ENCODE results near the gene MBD4. TPM values are rescaled to one million over a fixed set of nuclear protein-coding genes. Genes with fewer than 3 reads are reported as not detected.

MBD4 gene
- total RNA-seq, 1 donor from 2014 or later = 22.8 TPM

- no peaks in the 10 kb centered on the region for H3K36me3 Mint-ChIP-seq (ENCODE audit: low read depth, unreplicated experiment)
- Histone ChIP-seq H3K79me2 (ENCODE audit: insufficient read depth, low read length) (no peaks in the 10 kb centered on the region), H2AFZ (ENCODE audit: low read depth, low read length) (no peak overlapping the region), H3K9ac (ENCODE audit: low read length) (no peak overlapping the region), H3K27ac (ENCODE audit: low read depth, low read length) (no peak overlapping the region), H3K27me3 (ENCODE audit: insufficient read depth, low read length) (peaks cover 6% of the 10 kb centered on the region), H3K4me3 (ENCODE audit: insufficient read depth, low read depth, low read length) (no peak overlapping the region), H3K4me2 (ENCODE audit: low read length) (no peak overlapping the region), H3K4me1 (ENCODE audit: insufficient read depth, low read length) (peaks cover 10% of the 10 kb centered on the region), H3K36me3 (ENCODE audit: insufficient read depth, low read length) (no peaks in the 10 kb centered on the region), H3K9me3 (ENCODE audit: insufficient read depth, low read depth, low read length) (no peaks in the 10 kb centered on the region), H4K20me1 (ENCODE audit: insufficient read depth, low read length) (no peaks in the 10 kb centered on the region)
- TF ChIP-seq EZH2 (IDR thresholded peaks at IDR 0.05; ENCODE audit: insufficient read depth, low read length) = no peak
- no peak for TF ChIP-seq CTCF (IDR thresholded peaks at IDR 0.05; ENCODE audit: insufficient read depth, low read depth, low read length)
- H3K4me3 Mint-ChIP-seq (ENCODE audit: unreplicated experiment) = no peak overlapping the region
- peaks cover 15% of the 10 kb centered on the region for H3K4me1 Mint-ChIP-seq (ENCODE audit: low read depth, unreplicated experiment)
- H3K9me3 Mint-ChIP-seq (ENCODE audit: unreplicated experiment) = no peaks in the 10 kb centered on the region
- no peak for DNase-seq (ENCODE audit: low read depth)
- H3K27ac Mint-ChIP-seq (ENCODE audit: unreplicated experiment) = no peak overlapping the region
- no peak for FAIRE-seq
- peaks cover 5% of the 10 kb centered on the region for H3K27me3 Mint-ChIP-seq (ENCODE audit: low read depth, unreplicated experiment)
These were observed 14.1 kb downstream of the MBD4 start for GRCh38 chr3:129425619-129426018.

- TF ChIP-seq CTCF (IDR thresholded peaks at IDR 0.05; ENCODE audit: insufficient read depth, low read depth, low read length) (no peak), EZH2 (IDR thresholded peaks at IDR 0.05; ENCODE audit: insufficient read depth, low read length) (no peak)
- Histone ChIP-seq H3K79me2 (ENCODE audit: insufficient read depth, low read length) (no peaks in the 10 kb centered on the region), H3K9me3 (ENCODE audit: insufficient read depth, low read depth, low read length) (no peaks in the 10 kb centered on the region), H3K4me2 (ENCODE audit: low read length) (no peak overlapping the region), H4K20me1 (ENCODE audit: insufficient read depth, low read length) (no peaks in the 10 kb centered on the region), H3K9ac (ENCODE audit: low read length) (no peak overlapping the region), H3K27me3 (ENCODE audit: insufficient read depth, low read length) (peaks cover 6% of the 10 kb centered on the region), H3K36me3 (ENCODE audit: insufficient read depth, low read length) (no peaks in the 10 kb centered on the region), H3K27ac (ENCODE audit: low read depth, low read length) (no peak overlapping the region), H3K4me3 (ENCODE audit: insufficient read depth, low read depth, low read length) (no peak overlapping the region), H3K4me1 (ENCODE audit: insufficient read depth, low read length) (peaks cover 10% of the 10 kb centered on the region), H2AFZ (ENCODE audit: low read depth, low read length) (no peak overlapping the region)
- no peaks in the 10 kb centered on the region for H3K9me3 Mint-ChIP-seq (ENCODE audit: unreplicated experiment)
- FAIRE-seq (no peak), DNase-seq (ENCODE audit: low read depth) (no peak)
- no peak overlapping the region for H3K27ac Mint-ChIP-seq (ENCODE audit: unreplicated experiment)
- no peaks in the 10 kb centered on the region for H3K36me3 Mint-ChIP-seq (ENCODE audit: low read depth, unreplicated experiment)
- H3K27me3 Mint-ChIP-seq (ENCODE audit: low read depth, unreplicated experiment) = peaks cover 5% of the 10 kb centered on the region
- no peak overlapping the region for H3K4me3 Mint-ChIP-seq (ENCODE audit: unreplicated experiment)
- H3K4me1 Mint-ChIP-seq (ENCODE audit: low read depth, unreplicated experiment) = peaks cover 15% of the 10 kb centered on the region
These were observed 14.5 kb downstream of the MBD4 start for GRCh38 chr3:129425213-129425612.

- H3K27ac Mint-ChIP-seq (ENCODE audit: unreplicated experiment) = peak overlapping the region; percentile 10
- no peak for DNase-seq (ENCODE audit: low read depth)
These were observed 15.4 kb downstream of the MBD4 start for GRCh38 chr3:129424185-129424841.

More at GRCh38 chr3:129424185-129424841, 15.4 kb downstream of the MBD4 start:
- Histone ChIP-seq H3K27ac (ENCODE audit: low read depth, low read length) (no peak overlapping the region), H3K9me3 (ENCODE audit: insufficient read depth, low read depth, low read length) (no peaks in the 10 kb centered on the region), H3K27me3 (ENCODE audit: insufficient read depth, low read length) (peaks cover 6% of the 10 kb centered on the region), H3K4me3 (ENCODE audit: insufficient read depth, low read depth, low read length) (no peak overlapping the region), H3K79me2 (ENCODE audit: insufficient read depth, low read length) (no peaks in the 10 kb centered on the region), H3K36me3 (ENCODE audit: insufficient read depth, low read length) (no peaks in the 10 kb centered on the region), H2AFZ (ENCODE audit: low read depth, low read length) (no peak overlapping the region), H3K4me1 (ENCODE audit: insufficient read depth, low read length) (peaks cover 10% of the 10 kb centered on the region), H3K4me2 (ENCODE audit: low read length) (no peak overlapping the region), H3K9ac (ENCODE audit: low read length) (no peak overlapping the region), H4K20me1 (ENCODE audit: insufficient read depth, low read length) (no peaks in the 10 kb centered on the region)
- H3K27me3 Mint-ChIP-seq (ENCODE audit: low read depth, unreplicated experiment) = peaks cover 5% of the 10 kb centered on the region
- H3K36me3 Mint-ChIP-seq (ENCODE audit: low read depth, unreplicated experiment) = no peaks in the 10 kb centered on the region
- no peak for FAIRE-seq
- no peak overlapping the region for H3K4me3 Mint-ChIP-seq (ENCODE audit: unreplicated experiment)
- TF ChIP-seq EZH2 (IDR thresholded peaks at IDR 0.05; ENCODE audit: insufficient read depth, low read length) (no peak), CTCF (IDR thresholded peaks at IDR 0.05; ENCODE audit: insufficient read depth, low read depth, low read length) (no peak)
- no peaks in the 10 kb centered on the region for H3K9me3 Mint-ChIP-seq (ENCODE audit: unreplicated experiment)
- H3K4me1 Mint-ChIP-seq (ENCODE audit: low read depth, unreplicated experiment) = peaks cover 15% of the 10 kb centered on the region

Data from astrocyte (in vitro differentiated cells and primary cell).